ENCODE results near the gene C22orf39. TPM values are rescaled to one million over a fixed set of nuclear protein-coding genes. Genes with fewer than 3 reads are reported as not detected.
"Not testable (repeated sequence)": the region's sequence is repeated elsewhere in the genome, so short reads cannot be mapped to it uniquely, and the experiment has no call there.

Gene C22orf39
- total and polyA plus RNA-seq, 5 experiments from 2014 or later, result 44.2 to 58.7 (median 51.9) TPM

DNA sequence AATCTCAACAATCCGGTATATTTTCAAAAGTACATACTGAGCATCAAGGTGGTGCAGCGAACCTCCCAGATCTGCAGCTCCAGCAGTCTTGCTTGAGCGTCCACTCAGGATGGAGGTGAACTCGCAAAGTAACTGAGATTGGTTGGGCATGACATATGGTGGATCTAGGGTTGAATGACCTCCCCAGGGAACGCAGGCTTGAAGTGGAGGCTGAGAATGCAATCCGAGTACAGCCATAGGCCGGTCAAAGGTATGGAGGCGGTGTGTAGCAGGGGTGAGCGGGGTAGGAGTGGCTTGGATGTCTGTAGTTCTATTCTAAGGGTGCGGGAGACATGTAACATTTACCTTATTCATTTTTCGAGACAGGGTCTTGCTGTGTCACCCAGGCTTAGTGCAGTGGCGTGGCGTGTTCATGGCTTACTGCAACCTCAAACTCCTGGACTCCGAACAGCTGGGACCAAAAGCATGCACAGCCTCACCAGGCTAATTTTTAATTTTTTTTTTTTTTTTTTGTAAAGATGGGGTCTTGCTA is 631 bp upstream of the C22orf39 start:
- Mint-ChIP-seq H3K4me1 (peaks cover 18 to 50% (median 42%) of the 10 kb centered on the region in 4 donors), H3K36me3 (peaks cover 0 to 37% (median 0%) of the 10 kb centered on the region in 3 donors), H3K27ac (peak overlapping the region; percentile 87 to 99 (median 96)), H3K4me3 (peak overlapping the region; percentile 88 to 98 (median 94)), H3K9me3 (no peaks in the 10 kb centered on the region), H3K27me3 (no peaks in the 10 kb centered on the region)
- peak; percentile 13 to 32 for ATAC-seq
- POLR2A ChIA-PET, result interaction anchor here (0.7 to 5.3 kb wide), 6 partner anchors 15 to 304 kb away, joined by 3 to 105 read pairs (median 4); partner anchors contain the start of genes CDC45, ESS2, HIRA and MRPL40
- peak in 3 of 10 donors; percentile 10 to 26 (median 11) for DNase-seq

DNA sequence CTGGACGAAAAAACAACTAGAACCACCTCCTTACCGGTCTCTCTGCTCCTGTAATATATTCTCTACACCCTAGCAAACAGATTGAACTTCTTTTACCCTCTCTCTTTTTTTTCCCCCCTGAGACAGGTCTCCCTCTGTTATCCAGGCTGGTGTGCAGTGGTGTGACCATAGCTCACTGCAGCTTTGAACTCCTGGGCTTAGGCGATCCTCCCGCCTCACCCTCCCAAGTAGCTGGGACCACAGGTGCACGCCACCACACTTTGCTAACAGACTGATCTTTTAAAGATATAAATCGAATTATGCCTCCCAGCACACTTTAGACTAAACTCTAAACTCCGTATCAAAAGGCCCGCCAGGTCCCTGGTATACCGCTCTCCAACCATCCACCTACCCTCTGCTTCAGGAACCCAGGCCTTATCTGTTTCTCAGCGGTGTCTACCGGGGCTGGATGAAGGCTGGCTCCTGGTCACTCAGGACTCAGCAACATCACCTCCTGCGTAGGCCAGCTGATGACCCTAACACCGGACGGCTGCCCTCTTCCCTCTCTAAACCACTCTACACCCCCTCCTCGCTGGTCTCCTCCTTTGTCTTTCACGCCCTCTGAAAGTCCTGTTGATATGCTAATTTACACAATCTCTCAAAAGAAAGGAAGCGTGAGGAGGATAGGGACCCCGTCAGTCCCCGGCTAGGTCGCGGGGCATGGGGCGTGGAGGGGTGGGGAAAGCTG is 745 bp downstream of the C22orf39 start:
- Mint-ChIP-seq H3K9me3 (no peaks in the 10 kb centered on the region), H3K36me3 (peaks cover 0 to 41% (median 0%) of the 10 kb centered on the region in 3 donors), H3K27ac (peak overlapping the region; percentile 84 to 97 (median 95)), H3K4me3 (peak overlapping the region; percentile 88 to 98 (median 94)), H3K27me3 (no peaks in the 10 kb centered on the region), H3K4me1 (peaks cover 20 to 57% (median 49%) of the 10 kb centered on the region in 4 donors)
- peak in 1 of 10 donors; percentile 15 for DNase-seq
- peak in 1 of 2 donors; percentile 41 for ATAC-seq
- POLR2A ChIA-PET, result interaction anchor here (0.6 to 5.3 kb wide), 7 partner anchors 14 to 1555 kb away, joined by 3 to 105 read pairs (median 4); partner anchors contain the start of genes CDC45, ESS2, HIRA and MRPL40

DNA sequence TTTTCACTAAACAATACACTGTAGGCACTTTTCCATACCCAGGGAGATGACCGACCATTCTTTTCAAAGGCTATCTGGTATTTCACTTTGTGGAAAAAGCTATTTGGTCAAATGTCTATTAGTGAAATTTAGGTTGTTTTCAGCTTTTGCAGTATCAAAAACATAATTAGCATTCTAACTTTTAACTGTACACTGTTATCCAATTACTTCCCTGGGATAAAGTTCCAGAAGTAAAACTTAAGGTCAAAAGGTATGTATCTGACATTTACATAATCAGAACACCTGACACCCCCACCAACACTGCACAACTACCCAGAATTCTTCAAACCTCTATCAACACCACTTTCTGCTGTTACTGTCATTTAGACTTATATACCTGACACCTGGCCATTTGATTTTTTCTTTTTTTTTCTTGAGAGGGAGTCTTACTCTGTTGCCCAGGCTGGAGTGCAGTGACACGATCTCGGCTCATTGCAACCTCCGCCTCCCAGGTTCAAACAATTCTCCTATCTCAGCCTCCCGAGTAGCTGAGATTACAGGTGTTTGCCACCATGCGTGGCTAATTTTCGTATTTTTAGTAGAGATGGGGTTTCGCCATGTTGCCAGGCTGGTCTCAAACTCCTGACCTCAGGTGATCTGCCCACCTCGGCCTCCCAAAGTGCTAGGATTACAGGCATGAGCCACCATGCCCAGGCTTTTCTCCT is 2.1 kb downstream of the C22orf39 start:
- ATAC-seq, H3K9me3 Mint-ChIP-seq, DNase-seq, H3K27me3 Mint-ChIP-seq: not testable (repeated sequence)
- Mint-ChIP-seq H3K27ac (peak overlapping the region in 9 of 10 donors; percentile 13 to 89 (median 53)), H3K4me3 (peak overlapping the region in 7 of 10 donors; percentile 5 to 67 (median 47)), H3K36me3 (peaks cover 0 to 36% (median 0%) of the 10 kb centered on the region in 3 donors), H3K4me1 (peaks cover 21 to 64% (median 50%) of the 10 kb centered on the region in 4 donors)
- POLR2A ChIA-PET, result interaction anchor here (5.3 kb wide), 1 partner anchor 13 kb away, joined by 105 read pairs; the partner anchor contains the start of genes HIRA and MRPL40

DNA sequence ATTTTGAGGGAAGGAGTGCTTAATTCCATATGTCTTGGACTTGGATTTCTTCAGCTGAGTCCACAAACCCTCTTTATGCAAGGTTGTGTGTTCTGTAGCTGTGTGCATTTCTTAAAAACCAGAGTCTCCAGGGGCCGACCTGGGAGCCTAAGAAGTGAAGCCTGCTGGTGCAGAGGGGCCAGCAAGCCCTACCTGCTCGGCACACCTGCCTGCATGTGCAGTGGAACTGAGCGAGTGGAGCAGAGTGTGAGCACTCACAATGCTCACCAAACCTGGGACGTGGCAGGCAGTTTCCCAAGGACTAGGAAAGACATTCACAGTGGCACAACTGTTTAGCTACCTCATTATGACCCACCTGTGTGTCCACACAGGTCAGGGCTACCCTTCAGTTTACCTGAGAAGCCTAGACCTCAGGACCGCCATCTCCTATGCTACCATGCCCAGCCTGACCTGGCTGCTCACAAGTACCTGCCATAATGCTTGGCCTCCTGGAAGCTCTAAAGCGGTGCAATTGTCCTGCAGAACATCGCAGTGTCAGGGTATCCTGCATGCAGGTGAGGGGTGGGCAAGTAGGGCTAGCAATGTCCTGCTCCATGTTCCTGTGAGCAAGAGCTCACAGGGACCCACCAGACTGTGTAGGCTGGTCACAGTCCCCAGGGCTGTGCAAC is 3.8 kb downstream of the C22orf39 start:
- peaks cover 22 to 66% (median 45%) of the 10 kb centered on the region in 4 donors for H3K4me1 Mint-ChIP-seq
- H3K27me3 Mint-ChIP-seq, result no peaks in the 10 kb centered on the region
- DNase-seq (no peak), ATAC-seq (no peak)
- H3K4me3 Mint-ChIP-seq, result peak overlapping the region in 1 of 10 donors; percentile 12
- peaks cover 0 to 41% (median 0%) of the 10 kb centered on the region in 3 donors for H3K36me3 Mint-ChIP-seq
- peak overlapping the region in 5 of 10 donors; percentile 2 to 56 (median 14) for H3K27ac Mint-ChIP-seq
- no peaks in the 10 kb centered on the region for H3K9me3 Mint-ChIP-seq
- POLR2A ChIA-PET, result interaction anchor here (0.6 to 5.3 kb wide), 2 partner anchors 11 to 451 kb away, joined by 3 to 105 read pairs; partner anchors contain the start of genes HIRA and MRPL40

DNA sequence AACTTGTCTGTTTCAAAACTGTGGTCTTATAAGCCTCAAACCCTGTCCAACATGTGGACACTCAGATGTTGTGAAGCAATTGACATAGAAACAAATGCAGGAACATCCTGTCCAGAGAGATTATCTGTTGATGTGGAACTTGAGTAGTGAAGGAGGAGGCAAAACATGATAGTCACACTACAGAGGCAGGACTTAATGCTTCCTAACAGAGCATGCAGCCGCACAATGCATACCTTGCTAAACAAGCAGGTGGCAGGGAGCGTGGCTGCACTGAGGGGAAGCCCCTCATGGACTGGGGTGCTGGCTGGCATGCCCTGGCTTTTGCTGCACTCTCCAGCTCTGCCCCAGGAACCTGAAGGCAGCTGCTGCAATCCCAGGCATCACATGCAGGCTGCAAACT is 5.3 kb downstream of the C22orf39 start:
- Mint-ChIP-seq H3K4me3 (no peak overlapping the region), H3K36me3 (peaks cover 0 to 48% (median 0%) of the 10 kb centered on the region in 3 donors), H3K27ac (peak overlapping the region in 4 of 10 donors; percentile 1 to 71 (median 18)), H3K27me3 (no peaks in the 10 kb centered on the region), H3K9me3 (no peaks in the 10 kb centered on the region), H3K4me1 (peaks cover 21 to 52% (median 39%) of the 10 kb centered on the region in 4 donors)
- ATAC-seq (no peak), DNase-seq (no peak)
- POLR2A ChIA-PET, result no interaction called here

DNA sequence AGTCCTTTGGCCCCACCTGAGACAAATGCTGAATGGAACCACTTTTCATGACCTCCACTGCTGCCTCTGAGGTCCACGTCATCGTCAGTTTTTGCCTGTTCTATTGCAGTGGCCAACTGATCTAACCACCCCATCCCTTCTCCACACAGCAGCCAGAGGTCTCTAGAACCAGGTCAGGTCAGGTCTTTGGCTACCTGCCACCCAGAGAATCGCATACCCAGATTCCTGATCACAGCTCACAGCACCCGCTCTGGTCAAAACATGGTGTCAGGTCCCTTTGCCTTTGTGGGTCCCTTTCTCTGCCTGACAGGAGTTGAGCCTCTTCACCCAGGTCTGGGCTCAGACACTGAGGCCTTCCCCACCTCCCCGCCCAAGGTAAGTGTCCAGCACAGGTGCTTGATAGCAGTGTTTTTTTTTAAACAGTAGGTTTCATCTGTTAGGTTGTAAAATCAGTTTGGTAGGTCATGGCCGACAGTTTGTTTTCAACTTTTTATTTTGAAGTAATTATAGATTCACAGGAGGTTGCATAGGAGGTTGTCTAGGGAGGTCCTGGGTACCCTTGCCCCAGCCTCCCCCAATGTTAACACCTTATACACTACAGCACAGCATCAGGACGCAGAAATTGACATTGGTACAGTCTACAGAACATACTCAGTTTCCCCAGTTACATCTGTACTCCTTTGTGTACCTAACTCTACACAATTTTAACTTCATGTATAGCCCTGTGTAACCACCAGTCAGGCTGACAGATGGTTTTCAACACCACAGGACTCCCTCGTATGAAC is 6.9 kb downstream of the C22orf39 start:
- Mint-ChIP-seq H3K36me3 (peaks cover 0 to 61% (median 0%) of the 10 kb centered on the region in 3 donors), H3K9me3 (no peaks in the 10 kb centered on the region), H3K4me1 (peaks cover 12 to 39% (median 30%) of the 10 kb centered on the region in 4 donors), H3K27me3 (no peaks in the 10 kb centered on the region), H3K4me3 (no peak overlapping the region), H3K27ac (peak overlapping the region in 4 of 10 donors; percentile 19 to 71 (median 44))
- POLR2A ChIA-PET, result interaction anchor here (0.8 kb wide), 1 partner anchor 29 kb away, joined by 3 read pairs; no protein-coding TSS in a partner anchor
- DNase-seq, result no peak
- ATAC-seq, result no peak

DNA sequence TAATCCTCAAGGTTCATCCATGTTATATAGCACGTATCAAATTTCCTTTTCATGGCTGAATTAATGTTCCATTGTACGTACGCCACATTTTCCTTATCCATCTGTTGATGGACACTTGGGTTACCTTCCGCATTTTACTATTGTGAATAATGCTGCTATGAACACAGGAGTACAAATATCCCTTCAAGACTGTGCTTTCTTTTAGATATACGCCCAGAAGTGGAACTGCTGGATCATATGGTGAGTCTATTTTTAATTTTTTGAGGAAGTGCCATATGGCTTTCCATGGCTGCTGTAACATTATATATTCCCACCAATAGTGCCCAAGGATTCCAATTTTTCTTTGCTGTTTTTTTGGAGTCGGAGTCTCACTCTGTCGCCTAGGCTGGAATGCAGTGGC is 9.2 kb downstream of the C22orf39 start:
- DNase-seq (no peak), ATAC-seq (no peak)
- Mint-ChIP-seq H3K36me3 (peaks cover 0 to 69% (median 0%) of the 10 kb centered on the region in 3 donors), H3K27me3 (no peaks in the 10 kb centered on the region), H3K4me3 (no peak overlapping the region), H3K4me1 (peaks cover 8 to 25% (median 23%) of the 10 kb centered on the region in 4 donors), H3K27ac (peak overlapping the region in 5 of 10 donors; percentile 0 to 40 (median 10)), H3K9me3 (no peaks in the 10 kb centered on the region)
- POLR2A ChIA-PET, result interaction anchor here (0.7 kb wide), 1 partner anchor 1353 kb away, joined by 3 read pairs; no protein-coding TSS in a partner anchor

DNA sequence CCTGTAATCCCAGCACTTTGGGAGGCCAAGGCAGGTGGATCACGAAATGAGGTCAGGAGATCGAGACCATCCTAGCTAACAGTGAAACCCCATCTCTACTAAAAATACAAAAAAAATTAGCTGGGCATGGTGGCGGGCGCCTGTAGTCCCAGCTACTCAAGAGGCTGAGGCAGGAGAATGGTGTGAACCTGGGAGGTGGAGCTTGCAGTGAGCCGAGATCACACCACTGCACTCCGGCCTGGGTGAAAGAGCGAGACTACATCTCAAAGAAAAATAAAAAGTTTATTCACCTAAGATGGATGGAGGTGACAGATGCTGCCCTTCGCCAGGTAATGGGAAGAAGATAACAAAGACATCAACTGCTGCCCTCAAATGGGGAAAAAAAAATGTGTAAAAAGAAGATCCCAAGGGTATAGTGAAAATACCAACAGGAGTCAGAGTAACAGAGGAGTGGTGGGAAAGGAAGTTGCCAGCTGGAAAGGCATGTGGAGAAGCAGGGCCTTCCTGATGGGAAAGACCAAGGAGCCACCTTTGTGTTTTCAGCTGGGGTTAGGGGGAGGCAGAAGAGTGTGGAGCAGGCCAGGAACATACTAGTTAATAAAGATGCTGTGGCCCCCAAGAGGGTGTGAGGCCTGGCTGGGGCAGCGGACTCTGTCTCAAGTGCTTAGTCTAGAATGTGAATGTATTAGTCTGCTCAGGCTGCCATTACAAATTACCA is 10.9 kb downstream of the C22orf39 start:
- Mint-ChIP-seq H3K27ac (peak overlapping the region in 4 of 10 donors; percentile 19 to 73 (median 58)), H3K4me1 (peaks cover 6 to 27% (median 16%) of the 10 kb centered on the region in 4 donors), H3K36me3 (peaks cover 0 to 54% (median 0%) of the 10 kb centered on the region in 3 donors)
- ATAC-seq, H3K9me3 Mint-ChIP-seq, DNase-seq, POLR2A ChIA-PET, H3K4me3 Mint-ChIP-seq, H3K27me3 Mint-ChIP-seq: not testable (repeated sequence)

DNA sequence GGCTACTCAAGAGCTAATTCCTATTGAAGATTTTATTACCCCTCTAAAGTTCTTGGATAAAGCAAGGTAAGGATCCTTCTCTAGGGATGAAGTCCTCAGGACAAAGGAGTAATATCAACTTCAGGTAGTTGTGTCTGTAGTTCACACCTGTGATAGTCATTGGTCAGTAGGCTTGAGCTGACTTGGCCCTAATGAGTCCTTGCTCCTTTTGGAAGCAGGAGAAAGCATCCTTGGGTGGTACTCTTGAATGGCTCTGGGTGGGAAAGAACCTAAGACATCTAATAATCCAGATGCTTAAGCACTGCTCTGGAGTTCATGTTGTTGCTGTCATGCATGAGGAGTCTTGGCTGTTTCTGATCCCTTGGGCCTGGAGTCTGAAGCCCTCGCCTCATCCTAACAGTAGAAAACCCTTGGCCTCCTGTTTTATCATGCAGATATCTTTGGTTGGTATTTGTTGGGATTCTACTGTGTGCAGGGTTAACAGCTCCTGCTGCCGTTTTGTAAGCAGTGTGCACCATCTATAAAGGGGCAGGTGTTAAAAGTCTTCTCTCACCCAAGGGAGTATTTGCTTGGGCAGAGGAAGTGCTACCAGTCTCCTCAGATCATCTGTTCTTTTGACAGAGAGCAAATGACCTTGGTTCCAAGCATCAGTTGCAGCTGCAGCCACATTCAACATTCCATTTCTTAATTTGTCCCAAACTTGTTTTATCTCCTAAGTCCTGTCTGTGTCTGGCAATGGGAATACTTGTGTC is 12.5 kb downstream of the C22orf39 start:
- Mint-ChIP-seq H3K9me3 (no peaks in the 10 kb centered on the region), H3K4me3 (peak overlapping the region in 3 of 10 donors; percentile 9 to 67 (median 30)), H3K27ac (peak overlapping the region in 6 of 10 donors; percentile 19 to 56 (median 48)), H3K4me1 (peaks cover 8 to 36% (median 19%) of the 10 kb centered on the region in 4 donors), H3K27me3 (no peaks in the 10 kb centered on the region), H3K36me3 (peaks cover 0 to 43% (median 0%) of the 10 kb centered on the region in 3 donors)
- ATAC-seq, result no peak
- no peak for DNase-seq
- POLR2A ChIA-PET, result interaction anchor here (6.7 kb wide), 1 partner anchor 11 kb away, joined by 105 read pairs; the partner anchor contains the start of gene C22orf39

DNA sequence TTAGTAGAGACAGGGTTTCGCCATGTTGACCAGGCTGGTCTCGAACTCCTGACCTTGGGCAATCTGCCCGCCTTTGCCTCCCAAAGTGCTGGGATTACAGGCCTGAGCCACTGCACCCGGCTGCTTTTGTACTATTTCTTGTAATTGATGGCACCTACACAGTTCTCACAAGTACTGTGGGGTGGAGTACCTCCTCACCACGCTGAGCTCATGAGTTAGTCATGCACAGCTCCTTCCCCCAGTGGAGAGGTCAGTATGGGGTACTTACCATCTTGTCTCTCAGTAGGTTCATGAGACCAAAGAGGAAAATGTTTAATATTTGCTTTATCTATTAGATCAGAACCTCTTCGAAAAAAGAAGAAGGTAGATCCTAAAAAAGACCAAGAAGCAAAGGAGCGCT is 13.1 kb downstream of the C22orf39 start:
- H3K9me3 Mint-ChIP-seq, result no peaks in the 10 kb centered on the region
- H3K4me3 Mint-ChIP-seq, result peak overlapping the region in 5 of 10 donors; percentile 20 to 62 (median 53)
- DNase-seq, result no peak
- no peak for ATAC-seq
- H3K36me3 Mint-ChIP-seq, result peaks cover 0 to 41% (median 0%) of the 10 kb centered on the region in 3 donors
- peaks cover 12 to 42% (median 25%) of the 10 kb centered on the region in 4 donors for H3K4me1 Mint-ChIP-seq
- peak overlapping the region in 5 of 10 donors; percentile 19 to 75 (median 52) for H3K27ac Mint-ChIP-seq
- H3K27me3 Mint-ChIP-seq, result no peaks in the 10 kb centered on the region
- POLR2A ChIA-PET, result interaction anchor here (6.7 kb wide), 1 partner anchor 11 kb away, joined by 105 read pairs; the partner anchor contains the start of gene C22orf39

All from naive thymus-derived CD8-positive, alpha-beta T cell (primary cell).